GM19468 (cell line): Measurements from ENCODE around the gene CDC42SE1.

ENCODE experiments used
- ATAC-seq: cut with Tn5 transposase; IDR thresholded peaks from one replicate; pipeline ENCODE4 v1.9.1; 2021; ENCODE audit warnings: mild to moderate bottlenecking, moderate library complexity, moderate number of reproducible peaks; ENCODE audit not compliant: unreplicated experiment; ENCODE audit errors: extremely low read depth

The CDC42SE1 gene

DNA sequence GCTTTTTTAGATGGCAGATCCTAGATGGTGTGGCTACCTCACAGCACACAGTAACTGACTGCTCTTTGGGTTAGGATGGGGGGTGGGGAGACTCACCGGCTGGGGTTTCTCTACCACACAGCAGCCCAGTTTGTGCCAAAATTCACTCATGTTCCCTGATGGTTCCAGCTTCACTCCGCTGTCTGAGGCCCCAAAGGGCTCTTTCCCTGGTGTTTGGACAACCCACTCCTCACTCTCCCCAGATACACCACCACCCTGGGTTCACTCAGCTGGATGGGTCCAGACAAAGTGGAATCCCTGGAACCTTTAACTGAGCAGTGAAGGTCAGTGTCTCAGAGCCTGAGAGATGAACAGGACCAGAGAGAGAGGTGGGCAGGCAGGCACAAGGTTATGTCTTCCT, 3.8 kb downstream of the CDC42SE1 start:
- no peak for ATAC-seq

- ATAC-seq: no peak
Measured at GRCh38 chr1:151054971-151055547, 4.4 kb downstream of the CDC42SE1 start.

DNA sequence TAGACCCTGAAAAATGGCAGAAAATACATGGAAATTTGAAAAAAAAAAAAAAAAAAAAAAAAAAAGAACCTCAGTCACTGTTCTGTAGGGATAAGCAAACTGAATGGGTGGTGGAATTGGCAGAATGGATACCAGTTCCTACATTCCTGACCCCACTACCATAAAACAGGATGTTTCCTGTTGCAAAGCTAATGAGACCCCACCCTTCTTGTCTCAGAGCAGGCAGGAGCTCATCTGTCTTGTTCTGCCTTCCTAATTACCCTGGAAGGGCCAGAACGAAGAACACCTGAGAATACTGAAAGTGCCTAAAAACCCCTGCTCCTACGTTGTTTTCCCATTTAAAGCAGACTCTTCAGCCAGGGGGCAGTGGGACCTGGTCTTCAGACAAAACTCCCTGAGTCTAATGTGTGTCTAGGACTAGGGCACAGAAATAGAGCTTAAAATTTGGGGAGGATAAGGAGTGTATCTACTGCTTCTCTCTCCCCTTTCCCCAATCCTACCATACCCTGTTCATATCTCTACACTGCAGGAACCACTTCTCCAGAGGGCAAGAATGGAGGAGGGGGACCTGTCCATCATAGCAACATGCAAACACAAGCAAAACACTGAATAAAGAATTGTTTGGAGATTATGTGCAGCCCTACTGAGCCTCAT, 7.9 kb downstream of the CDC42SE1 start:
- no peak for ATAC-seq

DNA sequence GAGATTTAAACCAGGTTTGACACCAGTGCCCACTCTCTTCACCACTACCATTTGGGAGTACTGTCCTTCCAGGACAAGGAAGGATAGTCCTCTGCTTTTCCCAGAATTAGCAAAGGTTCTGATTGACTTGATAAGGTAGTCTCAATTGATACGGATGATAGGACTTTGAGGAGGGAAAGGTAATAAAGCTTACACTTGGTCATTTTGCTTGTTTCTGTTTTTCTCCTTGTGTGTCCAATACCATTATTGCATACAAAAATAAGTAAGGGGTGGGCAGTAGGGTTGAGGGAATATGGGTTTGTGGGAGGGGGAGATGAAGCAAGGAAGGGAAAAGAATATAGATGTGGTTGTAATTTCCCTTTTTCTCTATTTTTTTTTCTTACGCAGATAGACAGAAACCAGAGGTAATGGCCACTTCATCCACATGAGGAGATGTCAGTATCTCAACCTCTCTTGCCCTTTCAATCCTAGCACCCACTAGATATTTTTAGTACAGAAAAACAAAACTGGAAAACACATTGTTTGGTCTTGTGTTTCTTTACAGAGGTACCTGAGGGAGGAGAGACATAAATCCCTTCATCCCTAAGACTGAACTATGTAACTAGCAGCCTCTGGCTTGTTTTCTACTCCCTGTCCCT, 9.3 kb downstream of the CDC42SE1 start:
- no peak for ATAC-seq

- no peak for ATAC-seq
Measured at GRCh38 chr1:151049458-151049857, 10.0 kb downstream of the CDC42SE1 start.

GRCh38 chr1:151048645-151049032, 10.8 kb downstream of the CDC42SE1 start:
- ATAC-seq: no peak

DNA sequence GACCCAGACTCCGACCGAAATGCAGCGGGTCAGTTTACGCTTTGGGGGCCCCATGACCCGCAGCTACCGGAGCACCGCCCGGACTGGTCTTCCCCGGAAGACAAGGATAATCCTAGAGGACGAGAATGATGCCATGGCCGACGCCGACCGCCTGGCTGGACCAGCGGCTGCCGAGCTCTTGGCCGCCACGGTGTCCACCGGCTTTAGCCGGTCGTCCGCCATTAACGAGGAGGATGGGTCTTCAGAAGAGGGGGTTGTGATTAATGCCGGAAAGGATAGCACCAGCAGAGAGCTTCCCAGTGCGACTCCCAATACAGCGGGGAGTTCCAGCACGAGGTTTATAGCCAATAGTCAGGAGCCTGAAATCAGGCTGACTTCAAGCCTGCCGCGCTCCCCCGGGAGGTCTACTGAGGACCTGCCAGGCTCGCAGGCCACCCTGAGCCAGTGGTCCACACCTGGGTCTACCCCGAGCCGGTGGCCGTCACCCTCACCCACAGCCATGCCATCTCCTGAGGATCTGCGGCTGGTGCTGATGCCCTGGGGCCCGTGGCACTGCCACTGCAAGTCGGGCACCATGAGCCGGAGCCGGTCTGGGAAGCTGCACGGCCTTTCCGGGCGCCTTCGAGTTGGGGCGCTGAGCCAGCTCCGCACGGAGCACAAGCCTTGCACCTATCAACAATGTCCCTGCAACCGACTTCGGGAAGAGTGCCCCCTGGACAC, 11.3 kb downstream of the CDC42SE1 start:
- no peak for ATAC-seq

DNA sequence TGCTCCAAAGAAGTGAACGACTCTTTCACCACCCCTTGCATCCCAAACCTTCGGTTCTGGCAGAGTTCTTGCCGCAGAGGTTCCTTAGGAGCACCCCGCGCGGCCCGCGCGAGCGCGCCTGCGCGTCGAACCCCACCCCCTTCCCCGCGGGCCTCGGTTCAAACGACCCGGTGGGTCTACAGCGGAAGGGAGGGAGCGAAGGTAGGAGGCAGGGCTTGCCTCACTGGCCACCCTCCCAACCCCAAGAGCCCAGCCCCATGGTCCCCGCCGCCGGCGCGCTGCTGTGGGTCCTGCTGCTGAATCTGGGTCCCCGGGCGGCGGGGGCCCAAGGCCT, 11.9 kb downstream of the CDC42SE1 start, which contains the start of gene C1orf56:
Gene C1orf56 (plus strand): TSS at position 161 of the 334 bp plus-strand sequence. CDS start 97 bp downstream, at position 258.
- ATAC-seq: no peak

DNA sequence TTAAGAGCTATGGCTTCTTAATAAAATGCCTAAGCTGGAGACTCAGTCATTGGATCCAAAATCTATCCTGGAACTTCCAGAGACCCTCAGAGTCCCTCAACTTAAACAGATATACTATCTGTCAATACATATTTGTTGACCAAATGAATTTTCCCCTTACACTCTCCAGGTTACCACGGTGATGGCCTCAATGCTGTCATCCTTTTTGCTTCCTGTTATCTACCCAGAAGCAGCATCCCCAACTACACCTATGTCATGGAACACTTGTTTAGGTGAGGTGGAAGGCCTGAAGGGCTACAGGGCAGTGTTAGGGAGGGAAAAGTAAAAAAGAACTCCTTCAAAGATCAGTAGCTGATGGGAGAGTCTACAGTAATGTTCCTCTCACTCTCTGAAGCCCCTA, 16.3 kb downstream of the CDC42SE1 start:
- ATAC-seq: no peak

- ATAC-seq: no peak
Measured at GRCh38 chr1:151039521-151039920, 19.9 kb downstream of the CDC42SE1 start.

GRCh38 chr1:151037032-151037431, 22.4 kb downstream of the CDC42SE1 start:
- ATAC-seq: no peak

DNA sequence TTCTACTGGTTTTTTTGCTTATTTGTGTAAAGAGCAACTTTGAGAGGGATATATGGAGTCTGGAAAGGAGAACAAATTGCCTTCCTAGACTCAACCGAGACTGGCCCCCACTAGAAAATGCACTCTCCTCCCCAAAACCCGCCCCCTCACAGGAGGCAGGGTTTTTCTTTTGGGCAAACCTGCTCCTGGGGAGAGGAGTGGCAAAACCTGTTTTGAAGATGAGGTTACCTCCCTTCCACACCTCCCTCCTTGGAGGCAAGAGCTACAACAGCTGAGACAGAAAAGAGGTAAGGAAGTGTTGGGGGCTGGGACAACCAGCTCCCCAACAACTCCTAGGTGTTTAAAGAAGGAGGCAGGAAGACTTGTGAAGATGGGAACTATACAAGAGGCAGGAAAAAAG, 23.1 kb downstream of the CDC42SE1 start, which contains the start of gene BNIPL:
Gene BNIPL (plus strand): TSS at position 231 of the 400 bp plus-strand sequence. CDS start 140 bp downstream, at position 371.
- ATAC-seq: no peak

DNA sequence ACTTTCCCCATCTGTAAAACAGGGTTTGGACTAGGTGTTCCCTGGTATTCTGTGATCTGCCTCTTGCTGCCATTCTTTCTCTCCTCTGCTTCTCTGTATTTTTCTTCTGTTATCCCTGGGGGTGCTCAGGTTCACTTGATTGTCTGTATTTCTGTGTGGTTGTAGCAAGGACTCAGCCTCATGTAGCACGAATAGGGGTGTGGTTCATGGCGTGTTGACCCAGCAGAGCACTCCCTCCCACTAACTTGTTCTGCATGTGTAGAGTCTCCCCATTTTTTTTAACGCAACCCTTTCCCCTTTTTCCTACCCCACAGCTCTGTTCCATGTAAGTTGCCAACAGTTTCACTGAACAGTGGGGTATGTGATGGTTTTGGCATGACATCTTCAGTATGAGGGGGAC, 24.3 kb downstream of the CDC42SE1 start:
- ATAC-seq: no peak

- ATAC-seq: no peak
Measured at GRCh38 chr1:151032164-151032563, 27.3 kb downstream of the CDC42SE1 start.

GRCh38 chr1:151026460-151026859, 33.0 kb downstream of the CDC42SE1 start:
- no peak for ATAC-seq

GRCh38 chr1:151024540-151025146, 34.8 kb downstream of the CDC42SE1 start:
- ATAC-seq: no peak

DNA sequence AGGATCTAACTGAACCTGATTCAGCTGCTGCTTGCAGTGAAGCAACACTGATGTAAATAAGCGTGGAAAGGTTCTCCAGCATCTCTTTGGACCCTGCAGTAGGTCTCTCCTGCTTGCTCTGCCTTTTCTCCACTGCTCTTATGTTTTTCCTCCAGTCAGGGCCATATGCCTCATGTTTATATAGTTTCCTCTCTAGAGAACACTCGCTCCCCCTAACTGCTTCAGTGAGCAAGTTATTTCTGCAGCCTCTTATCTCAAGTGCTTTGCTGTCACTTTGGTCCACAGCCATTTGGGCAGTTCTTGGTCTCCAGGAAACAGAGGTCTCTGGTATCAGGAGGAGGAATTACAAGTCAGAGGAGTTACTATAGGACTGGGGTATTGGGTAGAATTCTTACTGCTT, 45.9 kb downstream of the CDC42SE1 start:
- no peak for ATAC-seq

DNA sequence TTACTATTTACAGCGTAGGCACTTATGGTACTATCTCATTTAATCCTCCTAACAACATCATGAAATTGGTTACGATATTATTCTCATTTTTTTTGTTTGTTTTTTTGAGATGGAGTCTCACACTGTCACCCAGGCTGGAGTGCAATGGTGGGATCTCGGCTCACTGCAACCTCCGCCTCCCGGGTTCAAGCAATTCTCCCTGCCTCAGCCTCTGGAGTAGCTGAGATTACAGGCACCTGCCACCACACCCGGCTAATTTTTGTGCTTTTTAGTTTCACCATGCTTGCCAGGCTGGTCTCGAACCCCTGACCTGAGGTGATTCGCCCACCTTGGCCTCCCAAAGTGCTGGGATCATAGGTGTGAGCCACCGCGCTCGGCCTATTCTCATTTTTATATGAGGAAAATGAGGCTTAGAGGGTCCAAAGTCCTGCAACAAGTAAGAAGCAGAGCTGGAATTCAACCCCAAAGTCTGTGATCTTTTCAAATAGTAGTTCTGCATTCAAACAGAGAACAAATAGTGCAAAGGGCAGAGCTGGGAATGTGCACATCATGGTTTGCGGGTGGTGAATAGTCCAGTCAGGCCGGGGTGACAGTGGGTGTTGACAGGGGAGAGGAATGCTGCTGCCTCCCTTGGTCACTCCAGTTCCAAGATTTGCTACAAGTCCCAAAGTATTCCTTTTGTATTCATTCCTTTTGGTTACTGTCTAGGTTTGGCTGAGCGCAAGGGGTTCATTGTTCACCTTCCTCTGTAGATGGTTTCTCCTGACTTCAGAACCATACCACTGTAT, 46.5 kb downstream of the CDC42SE1 start:
- no peak for ATAC-seq

DNA sequence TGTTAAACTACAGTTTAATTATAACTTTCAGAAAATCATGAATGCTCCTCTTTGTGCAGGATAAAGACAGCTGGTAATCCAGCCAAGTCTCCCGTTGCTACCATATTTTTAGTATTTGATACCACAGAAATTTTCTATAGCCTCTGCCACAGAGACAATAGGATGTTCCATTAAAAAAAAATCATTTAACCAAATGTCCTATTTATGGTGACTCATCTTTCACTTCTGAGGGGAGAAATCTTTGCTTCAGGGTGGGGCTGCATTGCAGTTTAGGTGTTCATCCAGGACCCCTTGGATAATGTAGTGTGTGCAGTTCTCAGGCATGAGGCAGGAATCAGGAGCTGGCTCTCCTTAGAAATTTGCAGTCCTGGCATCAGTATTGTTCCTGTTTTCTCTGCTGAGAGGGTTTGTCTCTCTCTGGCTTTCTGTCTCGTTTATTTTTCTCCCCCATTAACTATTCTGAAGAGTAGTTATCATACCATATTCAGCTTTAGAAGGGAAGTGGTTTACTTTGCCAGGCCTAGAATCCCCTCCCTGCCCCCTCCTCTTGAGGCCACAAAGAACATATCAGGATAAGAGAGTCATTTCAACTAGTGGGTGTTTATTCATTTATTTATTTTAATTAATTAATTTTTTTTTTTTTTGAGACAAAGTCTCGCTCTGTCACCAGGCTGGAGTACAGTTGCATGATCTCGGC, 48.1 kb downstream of the CDC42SE1 start:
- ATAC-seq: no peak
